A673 (cell line): ENCODE data around the gene AVPR2.

Experiments used
- EZH2 ChIP-seq: fragments of 200-600 bp; sonication (generic); IDR thresholded peaks from 2 replicates; pipeline ENCODE4 v1.6.1; 2017; ENCODE audit warnings: borderline replicate concordance, low read depth, mild to moderate bottlenecking, mixed read lengths, antibody characterized with exemption, low read length; ENCODE audit not compliant: poor library complexity, severe bottlenecking
- TF ChIP-seq, protein P1 (sequence below): fragments of 300-800, 200-600 bp; sonication (generic); conservative IDR thresholded peaks from 2 replicates; pipeline ENCODE4 v1.5.1; 2017; ENCODE audit warnings: low read depth, mild to moderate bottlenecking, antibody characterized with exemption, low read length, moderate library complexity, mixed read lengths

DNA sequence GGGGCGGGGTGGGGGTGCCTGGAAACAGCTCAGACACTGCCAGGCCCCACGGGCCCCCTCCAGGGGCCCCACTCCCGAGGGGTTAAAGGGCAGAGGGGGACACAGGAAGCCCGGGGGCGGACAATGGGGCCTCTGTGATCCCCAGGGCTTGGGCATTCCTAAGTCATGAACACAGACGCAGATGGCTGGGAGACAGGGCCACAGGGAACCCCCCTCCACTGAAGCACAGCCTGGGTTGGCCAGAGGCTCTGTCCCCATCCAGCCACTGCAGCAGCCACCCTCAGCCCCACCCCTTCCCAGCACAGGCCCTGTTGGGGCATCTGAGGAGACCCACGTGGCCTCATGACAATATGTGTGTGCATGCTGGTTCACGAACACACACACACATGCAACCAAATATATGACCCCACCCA, 22.4 kb upstream of the AVPR2 start:
- no peak for TF ChIP-seq EZH2
- TF ChIP-seq, protein P1, sequence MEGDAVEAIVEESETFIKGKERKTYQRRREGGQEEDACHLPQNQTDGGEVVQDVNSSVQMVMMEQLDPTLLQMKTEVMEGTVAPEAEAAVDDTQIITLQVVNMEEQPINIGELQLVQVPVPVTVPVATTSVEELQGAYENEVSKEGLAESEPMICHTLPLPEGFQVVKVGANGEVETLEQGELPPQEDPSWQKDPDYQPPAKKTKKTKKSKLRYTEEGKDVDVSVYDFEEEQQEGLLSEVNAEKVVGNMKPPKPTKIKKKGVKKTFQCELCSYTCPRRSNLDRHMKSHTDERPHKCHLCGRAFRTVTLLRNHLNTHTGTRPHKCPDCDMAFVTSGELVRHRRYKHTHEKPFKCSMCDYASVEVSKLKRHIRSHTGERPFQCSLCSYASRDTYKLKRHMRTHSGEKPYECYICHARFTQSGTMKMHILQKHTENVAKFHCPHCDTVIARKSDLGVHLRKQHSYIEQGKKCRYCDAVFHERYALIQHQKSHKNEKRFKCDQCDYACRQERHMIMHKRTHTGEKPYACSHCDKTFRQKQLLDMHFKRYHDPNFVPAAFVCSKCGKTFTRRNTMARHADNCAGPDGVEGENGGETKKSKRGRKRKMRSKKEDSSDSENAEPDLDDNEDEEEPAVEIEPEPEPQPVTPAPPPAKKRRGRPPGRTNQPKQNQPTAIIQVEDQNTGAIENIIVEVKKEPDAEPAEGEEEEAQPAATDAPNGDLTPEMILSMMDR, result no peak
